ENCODE measurements around the gene LARP6. TPM values are rescaled to one million over a fixed set of nuclear protein-coding genes. Genes with fewer than 3 reads are reported as not detected.

LARP6 gene
- total RNA-seq, 1 donor = 36.7 TPM

DNA sequence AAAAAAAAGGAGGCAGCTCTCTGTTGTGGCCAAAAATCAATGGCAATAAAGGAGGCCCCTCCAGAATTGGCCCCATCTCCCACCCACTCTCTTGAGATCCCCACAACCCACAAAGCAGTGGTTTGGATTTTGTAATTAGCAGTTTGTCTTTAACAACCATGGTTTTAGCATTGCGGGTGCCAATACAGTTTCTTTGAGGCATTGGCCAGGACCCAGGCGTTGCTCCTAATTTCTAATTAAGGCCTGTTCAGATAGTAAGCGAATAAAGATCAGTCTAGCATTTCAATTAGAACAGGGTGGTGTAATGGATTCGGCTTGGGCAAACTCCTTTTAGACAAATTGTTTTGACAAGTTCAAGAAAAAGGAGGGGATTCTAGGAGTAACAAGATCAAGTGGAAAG is 67.0 kb downstream of the LARP6 start:
- H3K4me3 ChIP-seq (ENCODE audit: low read depth, low read length) = no peak overlapping the region
- DNase-seq (ENCODE audit: low read depth) = no peak
- TF ChIP-seq, protein P1, sequence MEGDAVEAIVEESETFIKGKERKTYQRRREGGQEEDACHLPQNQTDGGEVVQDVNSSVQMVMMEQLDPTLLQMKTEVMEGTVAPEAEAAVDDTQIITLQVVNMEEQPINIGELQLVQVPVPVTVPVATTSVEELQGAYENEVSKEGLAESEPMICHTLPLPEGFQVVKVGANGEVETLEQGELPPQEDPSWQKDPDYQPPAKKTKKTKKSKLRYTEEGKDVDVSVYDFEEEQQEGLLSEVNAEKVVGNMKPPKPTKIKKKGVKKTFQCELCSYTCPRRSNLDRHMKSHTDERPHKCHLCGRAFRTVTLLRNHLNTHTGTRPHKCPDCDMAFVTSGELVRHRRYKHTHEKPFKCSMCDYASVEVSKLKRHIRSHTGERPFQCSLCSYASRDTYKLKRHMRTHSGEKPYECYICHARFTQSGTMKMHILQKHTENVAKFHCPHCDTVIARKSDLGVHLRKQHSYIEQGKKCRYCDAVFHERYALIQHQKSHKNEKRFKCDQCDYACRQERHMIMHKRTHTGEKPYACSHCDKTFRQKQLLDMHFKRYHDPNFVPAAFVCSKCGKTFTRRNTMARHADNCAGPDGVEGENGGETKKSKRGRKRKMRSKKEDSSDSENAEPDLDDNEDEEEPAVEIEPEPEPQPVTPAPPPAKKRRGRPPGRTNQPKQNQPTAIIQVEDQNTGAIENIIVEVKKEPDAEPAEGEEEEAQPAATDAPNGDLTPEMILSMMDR (IDR thresholded peaks at IDR 0.05; ENCODE audit: insufficient read depth, low read depth, low read length) = no peak

DNA sequence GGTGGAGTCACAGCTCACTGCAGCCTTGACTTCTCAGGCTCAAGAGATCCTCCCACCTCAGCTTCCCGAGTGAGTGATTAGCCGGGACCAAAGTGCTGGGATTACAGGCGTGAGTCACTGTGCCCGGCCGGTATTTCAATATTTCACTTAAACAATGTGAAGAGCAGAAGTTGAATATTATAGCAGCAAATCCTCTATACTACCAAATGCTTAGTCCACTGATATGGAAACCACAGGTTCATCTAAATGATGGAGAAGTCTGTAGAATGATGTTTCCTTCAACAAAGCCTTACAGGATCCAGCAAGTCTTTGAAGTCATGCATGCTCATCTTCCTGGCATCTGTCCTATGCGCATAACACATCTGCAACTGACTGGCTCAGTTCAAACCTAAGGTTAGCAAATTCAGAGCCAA is 70.3 kb downstream of the LARP6 start:
- peak; percentile 82 for DNase-seq (ENCODE audit: low read depth)
- TF ChIP-seq, protein P1 (IDR thresholded peaks at IDR 0.05; ENCODE audit: insufficient read depth, low read depth, low read length) = no peak
- H3K4me3 ChIP-seq (ENCODE audit: low read depth, low read length) = no peak overlapping the region

DNA sequence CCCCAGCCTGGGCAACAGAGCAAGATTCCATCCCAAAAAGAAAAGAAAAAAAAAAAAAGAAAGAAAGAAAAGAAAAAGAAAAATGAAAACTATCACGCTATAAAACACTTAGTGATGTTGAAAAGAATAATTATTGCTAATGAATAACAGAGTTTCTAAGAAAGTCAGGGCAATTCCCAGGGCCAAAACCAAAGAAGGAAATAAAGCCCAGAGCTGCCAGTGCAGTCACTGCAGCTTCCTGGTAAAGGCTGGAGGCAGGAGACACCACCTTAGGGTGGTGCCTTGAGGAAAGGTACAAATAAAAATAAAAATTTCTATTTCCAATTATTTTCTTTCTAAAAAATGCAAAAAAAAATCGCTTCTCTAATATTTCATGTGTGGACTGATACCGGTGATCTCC is 70.9 kb downstream of the LARP6 start:
- no peak overlapping the region for H3K4me3 ChIP-seq (ENCODE audit: low read depth, low read length)
- no peak for DNase-seq (ENCODE audit: low read depth)
- TF ChIP-seq, protein P1 (IDR thresholded peaks at IDR 0.05; ENCODE audit: insufficient read depth, low read depth, low read length) = no peak

DNA sequence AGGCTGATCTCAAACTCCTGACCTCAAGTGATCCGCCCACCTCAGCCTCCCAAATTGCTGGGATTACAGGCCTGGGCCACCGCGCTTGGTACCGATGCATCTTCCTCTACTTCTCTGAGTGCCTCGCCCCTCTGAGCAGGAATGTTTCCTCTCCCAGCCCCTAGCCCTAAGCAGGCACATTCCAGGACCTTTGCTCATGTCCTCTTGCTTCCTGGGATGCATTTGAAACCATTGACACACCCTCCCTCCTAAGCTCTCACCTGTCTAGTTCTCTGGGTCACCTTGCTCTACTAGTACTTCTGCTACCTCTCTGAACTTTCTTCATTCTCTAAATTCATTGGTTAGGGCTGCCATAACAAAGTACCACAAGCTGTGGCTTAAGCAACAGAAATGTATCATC is 72.7 kb downstream of the LARP6 start:
- no peak for DNase-seq (ENCODE audit: low read depth)
- no peak overlapping the region for H3K4me3 ChIP-seq (ENCODE audit: low read depth, low read length)
- TF ChIP-seq, protein P1 (IDR thresholded peaks at IDR 0.05; ENCODE audit: insufficient read depth, low read depth, low read length) = no peak

Other genes with a start within 250 kb of the LARP6 start
- gene UACA, start 90.6 kb downstream of the LARP6 start, total RNA-seq = 160 TPM in 2 replicates
- 1.9 and 2.6 TPM in 2 replicates for gene THAP10, start 38.3 kb upstream of the LARP6 start, total RNA-seq
- gene LRRC49, start 38.7 kb upstream of the LARP6 start, total RNA-seq = 10.3 and 14.2 TPM in 2 replicates